Colonic mucosa (tissue), 4 donors: ENCODE data around the gene FAM193A. TPM values are rescaled to one million over a fixed set of nuclear protein-coding genes. Genes with fewer than 3 reads are reported as not detected.
"Not testable (repeated sequence)": the region's sequence is repeated elsewhere in the genome, so short reads cannot be mapped to it uniquely, and the experiment has no call there.

Experiments
- DNase-seq: peaks from one replicate; pipeline ENCODE4 v3.0.0-alpha.2; 2020
- H3K27ac ChIP-seq: fragments of 200-600 bp; one replicate; pipeline ENCODE4 v1.8.0; 2021
- H3K27me3 ChIP-seq: fragments of 200-600 bp; one replicate; pipeline ENCODE4 v1.8.0; 2021
- H3K36me3 ChIP-seq: fragments of 200-600 bp; one replicate; pipeline ENCODE4 v1.8.0; 2021
- H3K4me1 ChIP-seq: fragments of 200-600 bp; one replicate; pipeline ENCODE4 v1.8.0; 2021; ENCODE audit warnings: mild to moderate bottlenecking
- H3K4me3 ChIP-seq: fragments of 200-600 bp; one replicate; pipeline ENCODE4 v1.8.0; 2021
- H3K9ac ChIP-seq, 2 donors: one replicate each; pipeline ENCODE4 v1.7.0; 2013; ENCODE audit warnings: control low read depth in 2 of 2, low read depth in 2 of 2, low read length in 2 of 2
- H3K9me3 ChIP-seq: fragments of 200-600 bp; one replicate; pipeline ENCODE4 v1.8.0; 2021
- CTCF ChIP-seq: fragments of 200-600 bp; IDR thresholded peaks from one replicate; pipeline ENCODE4 v1.8.0; 2022; ENCODE audit warnings: antibody characterized with exemption, mild to moderate bottlenecking
- intact Hi-C: fragments of 100-400 bp; cut with DNase I; formaldehyde crosslinking; loops from one replicate; pipeline ENCODE4 v1.14.1; 2022
- total RNA-seq, 2 donors: library from RNA; stranded (reverse); fragmentation: NEBNext Ultra II Directional in 1 of 2; extraction: Animal tissue kit (Norgen Biotek cat#: 25700) in 1 of 2; gene quantifications; one replicate each; pipeline ENCODE4 v1.2.1, GENCODE V29; 2021
- donor health status: healthy.
- donor health status: DM: no; HTN: no; CAD: no.
- donor health status: DM: no; HTN: no; CAD: no.

The FAM193A gene
- total RNA-seq, 2 donors from 2014 or later: 18.0 to 25.8 TPM

DNA sequence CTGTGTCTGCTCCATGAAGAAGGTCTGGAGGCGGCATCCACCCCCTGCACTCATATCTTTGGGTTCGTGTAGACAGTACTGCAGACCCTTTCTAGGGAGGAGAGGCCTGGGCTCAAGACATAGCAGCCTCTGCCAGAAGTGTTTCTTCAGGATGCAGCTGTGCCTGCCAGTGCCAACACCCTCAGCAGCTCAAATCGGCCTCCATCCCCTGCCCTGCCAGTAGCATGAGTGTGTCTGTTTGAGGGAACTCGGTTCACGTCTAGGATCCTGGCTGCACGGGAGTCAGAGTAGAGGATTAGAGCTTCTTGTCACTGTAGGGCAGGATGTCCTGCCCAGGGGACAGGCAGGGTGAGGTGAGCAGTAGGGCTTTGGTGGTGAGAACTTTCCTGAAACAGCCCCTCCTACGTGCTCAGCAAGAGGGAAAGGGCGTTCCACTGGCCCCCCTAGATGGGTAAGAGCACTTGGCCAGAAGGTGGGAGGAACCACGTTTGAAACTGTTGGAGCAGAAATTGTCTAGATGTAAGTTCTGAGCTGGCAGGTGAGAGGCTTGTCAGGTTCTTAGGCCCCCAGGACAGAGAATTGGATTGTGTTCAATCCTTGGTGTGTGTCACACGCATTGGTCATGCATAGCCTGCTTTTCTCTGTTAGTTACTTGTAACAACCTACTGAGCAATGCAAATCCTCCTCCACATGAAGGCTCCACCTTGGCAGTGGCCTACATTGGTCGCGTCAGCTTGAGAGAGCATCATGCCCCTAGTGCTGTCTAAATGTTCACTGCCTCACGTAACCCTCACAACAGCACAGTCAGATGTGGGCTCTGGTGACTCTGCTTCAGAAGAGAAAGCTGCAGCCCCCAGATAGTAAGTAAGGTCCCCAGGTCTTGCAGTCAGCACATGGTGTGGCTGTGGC, 25.8 kb upstream of the FAM193A start:
- Histone ChIP-seq H3K36me3 (peaks cover 23% of the 10 kb centered on the region), H3K9ac (no peak overlapping the region), H3K27ac (no peak overlapping the region), H3K27me3 (no peaks in the 10 kb centered on the region), H3K4me3 (no peak overlapping the region), H3K9me3 (no peaks in the 10 kb centered on the region), H3K4me1 (no peaks in the 10 kb centered on the region)
- DNase-seq: no peak
- intact Hi-C loops: no loop called here
- no peak for TF ChIP-seq CTCF

DNA sequence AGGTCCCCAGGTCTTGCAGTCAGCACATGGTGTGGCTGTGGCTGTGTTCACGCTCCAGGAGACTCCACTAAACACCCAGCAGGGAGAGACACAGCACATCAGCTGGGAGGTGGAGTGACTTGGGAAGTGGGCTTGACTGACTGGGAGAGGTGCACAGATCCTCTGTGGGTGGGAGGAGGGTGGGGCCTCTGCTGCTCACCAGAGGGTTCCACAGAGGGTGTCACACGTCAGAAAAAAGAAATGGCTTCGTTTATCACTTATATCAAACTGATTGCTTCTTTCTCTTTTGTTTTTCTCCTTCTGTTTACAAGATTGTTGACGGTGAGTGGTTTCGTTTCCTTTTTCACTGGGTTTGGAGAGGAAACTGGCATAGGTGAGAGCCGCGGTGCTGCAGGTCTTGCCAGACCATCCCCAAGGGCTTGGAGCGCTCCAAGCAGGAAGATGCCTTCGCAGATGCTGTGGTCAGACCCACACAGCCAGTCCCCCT, 24.8 kb upstream of the FAM193A start:
- H3K4me1 ChIP-seq: no peaks in the 10 kb centered on the region
- no peak overlapping the region for H3K4me3 ChIP-seq
- intact Hi-C loops: no loop called here
- DNase-seq: no peak
- H3K9ac ChIP-seq: no peak overlapping the region
- no peak overlapping the region for H3K27ac ChIP-seq
- TF ChIP-seq CTCF: no peak
- H3K9me3 ChIP-seq: no peaks in the 10 kb centered on the region
- H3K27me3 ChIP-seq: no peaks in the 10 kb centered on the region
- peaks cover 23% of the 10 kb centered on the region for H3K36me3 ChIP-seq

DNA sequence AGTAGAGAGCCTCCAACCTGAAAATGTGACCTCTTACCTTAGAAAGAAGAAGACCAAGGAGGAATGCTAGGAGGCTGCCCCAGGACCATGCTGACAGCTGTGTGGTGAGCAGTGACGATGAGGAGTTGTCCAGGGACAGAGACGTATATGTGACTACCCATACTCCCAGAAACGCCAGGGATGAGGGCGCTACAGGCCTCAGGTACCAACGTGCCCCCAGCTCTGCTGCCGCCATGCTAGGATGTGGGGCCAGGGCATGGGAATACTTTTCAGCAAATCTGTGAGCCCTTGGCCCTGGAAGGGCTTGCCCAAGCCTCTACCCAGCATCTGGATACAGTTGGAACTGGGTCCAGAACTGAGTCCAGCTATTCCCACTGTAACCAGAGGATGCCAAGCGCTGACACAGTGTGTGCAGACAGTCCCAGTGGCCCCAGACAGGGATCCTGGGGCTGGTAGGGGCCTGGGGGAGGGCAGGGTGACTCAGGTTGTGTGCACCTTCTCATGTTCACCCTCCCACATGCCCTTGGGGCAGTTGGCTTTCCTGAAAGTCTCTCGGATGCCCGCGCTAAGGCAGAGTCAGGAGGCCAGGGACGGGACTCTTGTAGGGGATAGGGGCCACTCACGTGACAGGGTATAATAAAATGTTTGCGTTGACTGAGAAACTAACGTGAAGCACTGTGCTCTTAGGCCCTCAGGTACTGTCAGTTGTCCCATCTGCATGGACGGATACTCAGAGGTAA, 23.9 kb upstream of the FAM193A start:
- Histone ChIP-seq H3K9me3 (no peaks in the 10 kb centered on the region), H3K36me3 (peaks cover 23% of the 10 kb centered on the region), H3K4me1 (no peaks in the 10 kb centered on the region), H3K9ac (no peak overlapping the region), H3K4me3 (no peak overlapping the region), H3K27me3 (no peaks in the 10 kb centered on the region), H3K27ac (no peak overlapping the region)
- intact Hi-C loops: no loop called here
- no peak for DNase-seq
- no peak for TF ChIP-seq CTCF

- H3K4me1 ChIP-seq, H3K9ac ChIP-seq, H3K9me3 ChIP-seq, DNase-seq, H3K4me3 ChIP-seq, intact Hi-C loops, H3K27ac ChIP-seq, H3K27me3 ChIP-seq: not testable (repeated sequence)
- H3K36me3 ChIP-seq: peaks cover 23% of the 10 kb centered on the region
These were observed 22.3 kb upstream of the FAM193A start for GRCh38 chr4:2514193-2514592.

DNA sequence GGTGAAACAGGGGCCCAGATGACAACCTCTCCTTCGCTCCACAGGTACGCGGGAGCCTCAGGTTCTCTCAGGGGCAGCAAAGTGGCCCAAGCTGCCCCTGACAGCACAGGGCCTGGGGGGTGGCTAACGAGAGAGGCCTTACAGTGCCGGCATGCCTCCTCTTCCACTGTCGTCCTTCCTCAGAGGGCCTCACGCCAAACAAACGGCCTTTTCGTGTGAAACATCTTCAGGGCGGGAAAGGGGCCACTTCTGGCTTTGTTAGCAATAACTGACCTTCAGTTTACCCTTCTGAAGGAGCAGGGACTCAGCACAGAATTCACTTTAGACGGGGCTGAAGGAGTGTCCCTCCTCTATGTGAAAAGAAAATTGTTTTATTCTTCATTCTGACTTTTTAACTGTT, 21.5 kb upstream of the FAM193A start:
- DNase-seq, H3K4me3 ChIP-seq, H3K4me1 ChIP-seq, H3K27me3 ChIP-seq, intact Hi-C loops, H3K27ac ChIP-seq, H3K9ac ChIP-seq, H3K9me3 ChIP-seq: not testable (repeated sequence)
- peaks cover 23% of the 10 kb centered on the region for H3K36me3 ChIP-seq

DNA sequence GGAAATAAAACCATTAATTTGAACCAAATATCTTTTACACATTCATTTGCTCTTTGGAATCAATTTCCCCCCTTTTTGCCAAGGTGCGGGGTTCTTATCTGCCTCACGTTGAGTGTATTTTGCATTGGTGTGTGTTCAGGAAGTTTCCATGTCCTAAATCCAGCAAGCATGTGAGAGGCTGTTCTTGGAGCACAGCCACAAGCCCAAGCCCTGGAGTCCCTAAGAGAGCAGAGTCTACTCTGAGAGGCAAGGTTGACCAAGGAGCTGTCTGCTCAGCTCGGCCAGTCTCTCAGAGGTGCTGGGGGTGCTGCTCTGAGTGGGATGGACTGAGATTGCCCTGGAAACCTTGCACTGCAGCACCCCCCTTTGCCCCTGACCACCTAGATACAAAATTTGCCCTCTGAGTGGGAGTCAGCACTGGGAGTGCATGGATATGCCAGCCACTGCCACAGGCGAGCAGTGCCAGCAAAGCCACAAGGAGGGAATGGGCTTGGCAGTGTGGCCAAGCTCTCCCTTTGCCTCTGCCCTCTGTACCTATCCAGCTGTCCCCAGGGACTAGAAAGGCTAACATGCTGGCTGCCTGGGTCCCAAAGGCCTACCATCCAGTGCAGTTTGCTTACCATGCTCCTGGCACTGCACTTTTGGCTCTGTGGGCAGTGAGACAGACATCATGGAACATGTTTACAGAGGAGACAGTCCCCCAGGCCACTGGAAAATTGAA, 20.5 kb upstream of the FAM193A start:
- Histone ChIP-seq H3K27ac (no peak overlapping the region), H3K4me1 (no peaks in the 10 kb centered on the region), H3K36me3 (peaks cover 18% of the 10 kb centered on the region), H3K27me3 (no peaks in the 10 kb centered on the region), H3K9me3 (no peaks in the 10 kb centered on the region), H3K4me3 (no peak overlapping the region), H3K9ac (no peak overlapping the region)
- no peak for DNase-seq
- intact Hi-C loops: no loop called here
- TF ChIP-seq CTCF: no peak
